HG02678 (cell line): ENCODE results near the gene LTA4H.
"Not testable (repeated sequence)": the region's sequence is repeated elsewhere in the genome, so short reads cannot be mapped to it uniquely, and the experiment has no call there.

ENCODE experiments used
- ATAC-seq: cut with Tn5 transposase; IDR thresholded peaks from one replicate; pipeline ENCODE4 v1.9.1; 2021; ENCODE audit warnings: mild to moderate bottlenecking, moderate library complexity; ENCODE audit not compliant: unreplicated experiment

The LTA4H gene

GRCh38 chr12:96035283-96036236 is at the start of gene LTA4H:
Gene LTA4H, minus strand, starts transcription at chr12:96035587. Its CDS starts 68 bp downstream, at chr12:96035519.
- peak; percentile 90 for ATAC-seq

DNA sequence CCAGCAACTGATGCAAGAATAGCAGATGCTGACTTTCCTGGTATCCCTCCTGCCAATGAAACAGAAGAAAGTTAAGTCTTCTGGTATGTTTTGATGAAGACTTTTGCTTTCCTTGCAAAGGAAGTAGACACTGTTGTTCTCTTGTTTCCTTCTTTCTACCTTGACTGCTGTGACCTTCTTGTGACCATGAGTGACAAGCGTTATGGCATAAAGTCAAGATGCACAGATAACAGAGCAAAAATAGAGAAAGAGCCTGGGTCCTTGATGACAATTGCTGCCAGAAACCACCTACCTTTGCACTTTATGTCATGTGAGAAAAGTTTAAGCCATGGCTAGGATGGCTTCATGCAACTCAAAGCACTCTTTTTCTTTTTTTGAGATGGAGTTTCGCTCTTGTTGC is 49.2 kb upstream of the LTA4H start:
- no peak for ATAC-seq

GRCh38 chr12:96083020-96083719 is 47.8 kb upstream of the LTA4H start:
- ATAC-seq: no peak

- no peak for ATAC-seq
Measured at GRCh38 chr12:96081596-96081995, 46.2 kb upstream of the LTA4H start.

DNA sequence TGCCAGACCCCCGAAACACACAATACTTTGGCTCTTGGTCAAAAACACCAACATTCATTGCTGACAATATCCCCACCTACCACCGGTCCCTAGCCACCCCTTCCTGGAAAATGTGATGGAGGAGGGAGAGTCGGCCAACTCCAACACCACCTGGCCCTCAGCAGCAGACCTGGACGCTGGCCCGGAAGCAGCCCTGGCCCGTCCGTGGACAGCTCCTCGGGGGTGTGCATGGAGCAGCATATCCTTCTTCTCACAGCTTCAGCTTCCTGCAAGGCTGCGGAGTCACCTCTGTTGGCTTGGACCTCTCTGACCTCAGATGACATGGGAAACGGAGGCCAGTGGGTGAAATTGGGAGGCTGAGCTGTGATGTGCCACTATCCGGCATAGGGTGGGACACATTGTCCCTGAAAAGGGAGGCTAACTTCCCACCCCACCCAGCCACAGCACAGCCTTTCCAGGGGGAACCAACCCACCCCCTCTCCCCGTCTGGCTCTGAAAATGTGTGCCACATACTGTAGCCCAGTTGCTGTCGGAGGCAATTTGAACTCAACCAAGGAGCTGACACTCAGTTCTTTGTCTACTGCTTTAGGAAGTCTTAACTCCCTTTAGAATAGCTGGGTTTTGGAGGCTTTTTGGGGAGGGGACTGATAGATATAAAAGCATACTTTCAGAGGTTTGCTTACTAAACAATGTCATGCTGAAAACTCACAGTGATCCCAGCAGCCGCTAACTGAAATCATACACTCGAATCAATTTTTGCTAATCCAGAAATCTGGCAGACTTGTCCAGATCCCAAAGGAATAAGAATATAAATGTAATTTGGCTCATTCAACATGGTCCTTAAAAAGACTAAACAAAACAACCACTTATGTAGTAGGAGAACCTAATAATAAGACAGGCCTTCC is 43.1 kb upstream of the LTA4H start:
- no peak for ATAC-seq

DNA sequence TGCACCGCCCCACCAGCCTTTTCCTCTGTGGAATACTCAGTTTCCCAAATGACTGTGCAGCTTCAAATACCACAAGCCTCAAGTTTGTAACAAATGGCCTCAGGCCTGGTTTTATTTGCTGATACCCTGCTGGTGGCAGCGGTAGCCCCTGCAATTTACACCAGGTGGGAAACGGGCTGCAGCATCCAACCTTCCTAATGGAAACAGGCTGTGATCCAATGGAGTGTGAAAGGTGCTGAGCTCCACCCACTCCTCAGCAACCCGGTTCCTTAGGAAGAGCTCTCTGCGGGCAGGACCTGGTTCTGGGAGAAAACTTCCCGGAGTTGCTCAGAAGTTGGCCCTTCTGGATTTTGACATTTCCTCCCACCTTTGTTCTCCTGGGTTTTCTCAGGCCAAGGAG is 41.7 kb upstream of the LTA4H start:
- no peak for ATAC-seq

DNA sequence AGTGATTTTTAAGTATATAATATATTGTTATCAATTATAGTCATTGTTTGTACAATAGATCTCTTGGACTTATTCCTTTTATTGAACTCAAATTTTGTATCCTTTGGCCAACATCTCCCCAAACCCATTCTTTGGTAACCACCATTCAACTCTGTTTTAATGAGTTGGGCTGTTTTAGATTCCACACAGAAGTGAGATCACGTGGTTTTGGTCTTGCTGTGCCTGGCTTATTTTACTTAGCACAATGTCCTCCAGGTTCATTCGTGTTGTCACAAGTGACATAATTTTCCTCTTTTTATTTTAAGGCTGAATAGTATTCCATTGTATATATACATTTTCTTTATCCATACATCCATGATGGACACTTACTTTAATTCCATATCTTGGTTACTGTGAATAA is 40.2 kb upstream of the LTA4H start:
- ATAC-seq: no peak

DNA sequence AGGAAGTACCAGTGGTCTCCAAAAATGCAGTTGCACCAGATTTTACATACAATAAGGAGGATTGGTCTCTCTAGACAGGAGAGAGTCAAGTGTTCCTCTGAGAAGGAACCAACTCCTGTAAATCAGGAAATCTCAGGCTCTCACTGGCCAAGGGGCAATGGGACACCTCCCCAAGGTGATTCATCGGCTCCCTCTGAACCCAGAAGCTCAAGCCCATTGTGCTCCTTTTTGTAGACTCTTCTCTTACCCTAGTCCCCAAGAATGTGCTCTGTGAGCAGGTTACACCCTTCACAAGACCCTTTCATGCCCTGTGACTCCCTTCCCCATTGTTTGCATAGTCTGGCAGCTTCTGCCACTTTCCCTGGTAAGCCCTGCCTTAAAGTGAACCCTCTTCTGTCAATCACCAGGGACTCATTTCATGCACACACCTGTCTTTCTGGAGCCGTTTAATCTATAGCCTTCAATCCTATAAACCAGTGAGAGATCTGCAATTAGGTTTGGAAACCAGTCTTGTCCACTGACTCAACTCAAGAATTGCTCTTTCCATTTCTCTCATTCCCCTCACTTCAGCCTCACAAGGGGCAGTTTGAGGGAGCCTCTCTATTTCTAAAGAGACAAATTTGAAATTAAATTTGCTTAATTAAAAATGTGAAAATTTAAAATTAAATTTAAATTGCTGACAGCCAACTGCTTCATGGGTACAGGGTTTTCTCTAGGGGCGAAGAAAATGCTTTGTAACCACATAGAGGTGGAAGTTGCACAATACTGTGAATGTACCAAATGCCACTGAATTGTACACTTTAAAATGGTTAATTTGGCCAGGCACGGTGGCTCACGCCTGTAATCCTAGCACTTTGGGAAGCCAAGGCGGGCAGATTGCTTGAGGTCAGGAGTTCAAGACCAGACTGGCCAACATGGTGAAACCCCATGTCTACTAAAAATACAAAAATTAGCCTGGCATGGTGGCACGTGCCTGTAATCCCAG is 38.3 kb upstream of the LTA4H start:
- no peak for ATAC-seq

- peak; percentile 62 for ATAC-seq
Measured at GRCh38 chr12:96070670-96071279, 35.4 kb upstream of the LTA4H start.

GRCh38 chr12:96069511-96070231 is 34.3 kb upstream of the LTA4H start:
- ATAC-seq: no peak

- no peak for ATAC-seq
Measured at GRCh38 chr12:96068636-96069035, 33.2 kb upstream of the LTA4H start.

GRCh38 chr12:96068111-96068510 is 32.7 kb upstream of the LTA4H start:
- ATAC-seq: no peak

DNA sequence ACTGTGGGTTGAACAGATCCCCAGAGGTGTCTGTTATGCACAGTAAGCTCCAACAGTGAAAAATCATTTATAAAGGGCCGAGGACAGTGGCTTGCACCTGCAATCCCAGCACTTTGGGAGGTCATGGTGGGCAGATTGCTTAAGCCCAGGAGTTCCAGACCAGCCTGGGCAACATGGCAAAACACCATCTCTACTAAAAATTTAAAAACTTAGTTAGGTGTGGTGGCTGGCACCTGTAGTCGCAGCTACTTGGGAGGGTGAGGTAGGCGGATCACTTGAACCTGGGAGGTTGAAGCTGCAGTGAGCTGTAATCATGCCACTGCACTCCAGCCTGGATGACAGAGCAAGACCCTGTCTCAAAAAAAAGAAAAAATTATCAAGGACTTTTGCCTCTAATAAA is 30.4 kb upstream of the LTA4H start:
- not testable (repeated sequence) for ATAC-seq

DNA sequence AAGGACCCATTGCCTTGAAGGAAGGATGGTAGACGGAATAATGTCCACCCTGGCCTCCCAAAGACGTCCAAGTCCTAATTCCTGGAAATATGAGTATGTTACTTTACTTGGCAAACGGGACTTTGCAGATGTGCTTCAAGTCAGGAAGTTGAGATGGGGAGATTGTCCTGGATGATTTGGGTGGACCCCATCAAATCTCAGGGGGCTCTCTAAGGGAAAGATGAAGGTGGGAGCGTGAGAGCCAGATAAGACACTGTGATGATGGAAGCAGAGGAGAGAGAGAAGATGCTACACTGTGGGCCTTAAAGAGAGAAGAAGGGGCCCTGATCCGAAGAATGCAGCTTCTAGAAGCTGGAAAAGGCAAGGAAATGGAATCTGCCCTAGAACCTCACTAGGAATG is 29.6 kb upstream of the LTA4H start:
- ATAC-seq: no peak

DNA sequence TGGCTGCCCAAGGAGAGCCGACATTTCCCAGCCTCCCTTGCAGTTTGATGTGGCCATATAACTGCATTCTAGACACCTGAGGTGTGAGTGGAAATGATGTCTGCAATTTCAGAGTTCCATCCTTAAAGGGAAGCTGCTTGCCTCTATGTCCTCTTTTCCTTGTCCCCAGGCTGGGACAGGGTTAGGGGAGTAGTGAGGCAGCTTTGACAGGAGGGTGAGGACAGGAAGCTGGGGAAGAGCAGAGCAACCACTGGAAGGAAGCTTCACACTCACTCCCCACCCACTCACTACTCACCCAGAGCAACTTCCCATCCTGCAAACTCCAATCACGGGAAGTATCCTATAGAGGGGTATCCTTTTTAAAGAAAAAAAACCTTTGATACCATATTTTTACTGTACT is 28.9 kb upstream of the LTA4H start:
- ATAC-seq: no peak

- no peak for ATAC-seq
Measured at GRCh38 chr12:96063046-96063445, 27.7 kb upstream of the LTA4H start.

DNA sequence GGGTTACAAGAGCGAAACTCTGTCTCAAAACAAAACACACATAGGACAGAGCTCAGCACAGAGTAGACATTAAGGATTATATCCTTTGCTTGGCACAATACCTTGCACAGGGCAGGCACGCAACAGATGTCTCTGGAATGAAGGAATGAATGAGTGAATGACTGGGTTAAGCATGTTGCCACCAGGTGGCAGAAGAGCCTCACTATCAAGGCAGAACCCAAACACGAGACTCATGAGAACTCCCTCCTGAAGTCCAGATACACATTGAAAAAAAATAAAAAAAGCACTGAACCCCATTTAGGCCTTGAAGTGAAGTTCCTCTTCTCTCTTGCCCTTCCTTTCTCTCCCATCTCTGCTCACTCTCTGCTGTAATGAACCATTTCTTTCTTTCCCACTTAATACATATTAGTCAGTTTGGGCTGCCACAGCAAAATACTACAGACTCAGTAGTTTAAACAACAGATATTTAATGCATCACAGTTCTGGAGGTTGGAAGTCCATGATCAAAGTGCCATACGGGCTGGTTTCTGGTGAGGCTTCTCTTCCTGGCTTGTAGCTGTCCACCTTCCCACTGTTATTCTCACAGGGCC is 26.6 kb upstream of the LTA4H start:
- ATAC-seq: peak; percentile 77

DNA sequence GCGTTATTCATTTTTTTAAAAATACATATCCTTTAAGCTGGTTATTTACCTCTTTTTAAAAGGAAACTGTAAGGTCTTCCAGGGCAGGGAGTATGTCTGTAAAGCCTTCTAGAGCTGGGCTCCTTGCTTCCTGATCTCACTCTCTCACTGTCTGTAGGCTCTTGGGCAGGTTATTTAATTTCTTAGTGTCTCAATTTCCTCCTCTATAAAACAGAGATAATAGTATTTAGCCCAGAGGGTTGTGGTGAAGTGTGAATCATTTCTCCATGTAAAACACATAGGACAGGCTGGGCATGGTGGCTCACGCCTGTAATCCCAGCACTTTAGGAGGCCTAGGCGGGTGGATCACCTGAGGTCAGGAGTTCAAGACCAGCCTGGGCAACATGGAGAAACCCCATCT is 25.9 kb upstream of the LTA4H start:
- no peak for ATAC-seq
